Calu3 (cell line): ENCODE measurements around the gene SYMPK. TPM values are rescaled to one million over a fixed set of nuclear protein-coding genes. Genes with fewer than 3 reads are reported as not detected.

Source experiments
- BruUV-seq: library from RNA; stranded (reverse); fragments of 400-500 nt; replicated peaks from 2 replicates; lab custom pipeline; 2021; lab: Mats Ljungman, UMichigan
- CTCF ChIA-PET: fragments of 300-600 bp; sonication (Branson Sonifier 250); formaldehyde crosslinking; loops from one replicate; lab custom pipeline; 2022; ENCODE audit warnings: antibody characterized with exemption; lab: Charles Lee
- DNase-seq: peaks from one replicate; pipeline ENCODE4 v3.0.0; 2022
- H3K27ac Mint-ChIP-seq: one replicate; pipeline ENCODE4 v1.8.0; 2022; ENCODE audit warnings: mixed read lengths; ENCODE audit not compliant: unreplicated experiment
- H3K27me3 Mint-ChIP-seq: one replicate; pipeline ENCODE4 v1.8.0; 2022; ENCODE audit warnings: mixed read lengths; ENCODE audit not compliant: unreplicated experiment
- H3K36me3 Mint-ChIP-seq: one replicate; pipeline ENCODE4 v1.8.0; 2022; ENCODE audit warnings: mild to moderate bottlenecking, moderate library complexity, mixed read lengths; ENCODE audit not compliant: insufficient read depth, unreplicated experiment
- H3K4me1 Mint-ChIP-seq: one replicate; pipeline ENCODE4 v1.8.0; 2022; ENCODE audit warnings: mild to moderate bottlenecking, low read depth, mixed read lengths; ENCODE audit not compliant: unreplicated experiment
- H3K4me3 Mint-ChIP-seq: one replicate; pipeline ENCODE4 v1.8.0; 2022; ENCODE audit warnings: mild to moderate bottlenecking, low read depth, moderate library complexity, mixed read lengths; ENCODE audit not compliant: unreplicated experiment
- H3K9me3 Mint-ChIP-seq: one replicate; pipeline ENCODE4 v1.8.0; 2022; ENCODE audit warnings: low read depth, mixed read lengths; ENCODE audit not compliant: unreplicated experiment
- intact Hi-C: fragments of 100-400 bp; cut with micrococcal nuclease; formaldehyde crosslinking; loops from one replicate; pipeline ENCODE4 v1.10.0; 2022; ENCODE audit not compliant: unreplicated experiment
- total RNA-seq: library from RNA; stranded (reverse); gene quantifications from 2 replicates; pipeline ENCODE4 v1.2.3, GENCODE V29; 2022
- TF ChIP-seq, protein P1 (sequence below): fragments of 200-600 bp; IDR thresholded peaks from one replicate; pipeline ENCODE4 v1.8.0; 2022; ENCODE audit warnings: antibody characterized with exemption; ENCODE audit not compliant: unreplicated experiment

Gene SYMPK
- total RNA-seq, 1 experiment from 2014 or later = 130 TPM

DNA sequence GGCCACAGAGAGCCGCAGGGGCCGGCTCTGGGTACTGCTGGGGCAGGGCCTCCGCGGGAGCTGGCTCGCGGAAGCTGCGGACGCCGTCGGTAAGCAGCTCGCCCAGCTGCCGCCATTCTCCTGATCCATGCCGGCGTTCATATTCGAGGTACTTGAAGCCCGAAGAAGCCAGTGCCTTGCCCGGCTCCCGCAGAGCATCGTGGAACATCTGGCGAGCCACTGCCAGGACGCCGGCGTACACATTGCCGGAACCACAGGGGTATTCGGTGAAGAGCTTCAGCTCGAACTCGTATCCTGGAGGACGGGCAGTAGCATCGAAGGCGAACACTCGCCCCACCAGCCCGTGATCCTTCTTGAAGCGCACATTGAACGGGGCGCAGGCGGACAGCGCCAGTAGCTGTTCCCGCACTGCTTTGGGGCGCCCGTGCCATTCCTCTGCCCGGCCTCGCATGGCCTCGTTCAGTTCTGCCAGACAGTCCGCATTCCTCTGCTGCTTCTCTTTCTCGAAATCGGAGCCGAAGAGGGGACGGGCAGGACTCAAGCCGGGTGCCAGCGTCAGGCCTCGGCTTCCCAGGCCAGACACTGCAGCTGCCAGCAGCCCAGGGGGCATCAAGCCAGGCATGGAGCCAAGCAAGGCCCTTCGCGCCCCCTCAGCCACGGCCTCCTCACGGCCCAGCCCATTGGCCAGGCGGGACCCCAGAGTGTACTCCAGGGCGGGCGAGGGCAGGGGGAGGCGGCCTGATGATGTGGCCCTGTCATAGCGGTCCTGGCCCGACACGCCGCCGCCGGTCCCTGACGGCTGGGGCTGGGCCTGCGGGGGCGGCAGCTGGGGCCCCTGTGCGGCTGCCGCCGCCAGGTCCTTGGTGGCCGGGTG is 22.0 kb upstream of the SYMPK start:
- H3K4me1 Mint-ChIP-seq = peaks cover 30% of the 10 kb centered on the region
- TF ChIP-seq, protein P1, sequence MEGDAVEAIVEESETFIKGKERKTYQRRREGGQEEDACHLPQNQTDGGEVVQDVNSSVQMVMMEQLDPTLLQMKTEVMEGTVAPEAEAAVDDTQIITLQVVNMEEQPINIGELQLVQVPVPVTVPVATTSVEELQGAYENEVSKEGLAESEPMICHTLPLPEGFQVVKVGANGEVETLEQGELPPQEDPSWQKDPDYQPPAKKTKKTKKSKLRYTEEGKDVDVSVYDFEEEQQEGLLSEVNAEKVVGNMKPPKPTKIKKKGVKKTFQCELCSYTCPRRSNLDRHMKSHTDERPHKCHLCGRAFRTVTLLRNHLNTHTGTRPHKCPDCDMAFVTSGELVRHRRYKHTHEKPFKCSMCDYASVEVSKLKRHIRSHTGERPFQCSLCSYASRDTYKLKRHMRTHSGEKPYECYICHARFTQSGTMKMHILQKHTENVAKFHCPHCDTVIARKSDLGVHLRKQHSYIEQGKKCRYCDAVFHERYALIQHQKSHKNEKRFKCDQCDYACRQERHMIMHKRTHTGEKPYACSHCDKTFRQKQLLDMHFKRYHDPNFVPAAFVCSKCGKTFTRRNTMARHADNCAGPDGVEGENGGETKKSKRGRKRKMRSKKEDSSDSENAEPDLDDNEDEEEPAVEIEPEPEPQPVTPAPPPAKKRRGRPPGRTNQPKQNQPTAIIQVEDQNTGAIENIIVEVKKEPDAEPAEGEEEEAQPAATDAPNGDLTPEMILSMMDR = no peak
- CTCF ChIA-PET = interaction anchor here (0.5 to 2.2 kb wide), 5 partner anchors 21 to 1416 kb away, joined by 3 to 8 read pairs (median 3); partner anchors contain the start of genes FOXA3 and SYMPK
- DNase-seq = no peak
- intact Hi-C loops = no loop called here
- BruUV-seq = TSS peak; percentile 36
- peak overlapping the region; percentile 82 for H3K4me3 Mint-ChIP-seq
- no peak overlapping the region for H3K27ac Mint-ChIP-seq
- no peaks in the 10 kb centered on the region for H3K9me3 Mint-ChIP-seq
- peaks cover 54% of the 10 kb centered on the region for H3K36me3 Mint-ChIP-seq
- no peaks in the 10 kb centered on the region for H3K27me3 Mint-ChIP-seq

DNA sequence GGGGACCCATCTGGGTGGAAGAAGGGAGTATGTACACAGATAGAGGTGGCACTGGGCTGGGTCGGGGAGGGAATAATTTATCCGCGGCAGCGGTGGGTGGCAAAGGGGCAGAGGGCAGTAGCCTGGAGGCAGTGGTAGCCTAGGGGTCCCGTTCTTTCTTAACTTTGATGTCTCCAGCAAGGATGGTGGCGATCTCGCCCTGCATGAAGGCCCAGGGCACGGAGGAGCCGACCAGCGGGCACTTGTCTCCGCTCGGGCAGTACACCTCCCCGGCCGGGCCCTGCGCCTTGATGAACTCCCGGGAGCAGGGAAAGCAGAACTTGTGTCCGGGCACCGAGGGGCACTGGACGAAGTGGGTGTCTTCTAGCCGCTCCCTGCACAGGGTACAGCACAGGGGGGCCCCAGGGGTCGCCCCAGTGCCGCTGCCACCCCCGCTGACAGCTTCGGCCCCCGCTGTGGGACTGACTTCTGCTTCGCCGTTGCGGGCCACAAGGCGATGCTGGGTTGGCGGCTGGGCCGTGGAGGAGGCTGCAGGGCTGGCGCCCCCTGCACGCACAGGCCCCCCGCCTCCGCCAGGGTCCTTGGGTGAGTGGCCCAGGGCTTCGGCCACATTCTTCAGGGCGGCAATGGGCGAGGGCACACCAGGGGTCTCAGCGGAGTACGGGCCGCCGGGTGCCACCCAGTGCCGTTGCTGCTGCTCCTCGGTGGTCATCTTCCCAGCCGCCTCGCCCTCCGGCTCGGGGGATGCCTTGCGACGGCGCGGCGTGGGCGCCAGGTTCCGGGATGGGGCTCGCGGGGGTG is 21.1 kb upstream of the SYMPK start:
- Mint-ChIP-seq H3K9me3 (no peaks in the 10 kb centered on the region), H3K27ac (peak overlapping the region; percentile 23), H3K36me3 (peaks cover 54% of the 10 kb centered on the region), H3K4me1 (peaks cover 34% of the 10 kb centered on the region), H3K27me3 (no peaks in the 10 kb centered on the region), H3K4me3 (peak overlapping the region; percentile 70)
- CTCF ChIA-PET = interaction anchor here (0.7 kb wide), 1 partner anchor 486 kb away, joined by 3 read pairs; no protein-coding TSS in a partner anchor
- DNase-seq = no peak
- TF ChIP-seq, protein P1 = no peak
- intact Hi-C loops = no loop called here
- no TSS peak for BruUV-seq

DNA sequence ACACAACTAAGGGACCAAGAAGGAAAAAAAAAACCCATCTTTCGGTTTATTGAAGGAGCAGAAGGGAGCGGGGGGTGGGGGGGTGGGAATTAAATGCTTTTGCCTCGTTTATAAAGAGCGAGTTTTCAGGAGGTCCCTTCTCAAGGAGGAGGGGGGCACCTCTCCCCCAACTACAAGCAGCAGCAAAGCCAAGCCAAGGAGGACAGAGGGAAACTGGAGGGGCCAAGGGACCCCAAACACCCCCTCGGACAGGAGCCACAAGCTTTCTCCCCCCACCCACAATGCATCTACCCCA is 20.6 kb upstream of the SYMPK start:
- H3K4me1 Mint-ChIP-seq = peaks cover 39% of the 10 kb centered on the region

More for the DNA sequence above, 20.6 kb upstream of the SYMPK start:
- no peaks in the 10 kb centered on the region for H3K27me3 Mint-ChIP-seq
- H3K4me3 Mint-ChIP-seq = peak overlapping the region; percentile 70
- no TSS peak for BruUV-seq
- H3K9me3 Mint-ChIP-seq = no peaks in the 10 kb centered on the region
- TF ChIP-seq, protein P1 = no peak
- CTCF ChIA-PET = interaction anchor here (4.2 kb wide), 1 partner anchor 20 kb away, joined by 56 read pairs; the partner anchor contains the start of genes FOXA3 and SYMPK
- H3K27ac Mint-ChIP-seq = peak overlapping the region; percentile 23
- DNase-seq = no peak
- intact Hi-C loops = no loop called here
- peaks cover 54% of the 10 kb centered on the region for H3K36me3 Mint-ChIP-seq
